Gastroesophageal sphincter (tissue), 4 donors: ENCODE results near the gene MAPK1. TPM values are rescaled to one million over a fixed set of nuclear protein-coding genes. Genes with fewer than 3 reads are reported as not detected.
A peak's percentile ranks its signal among the peaks of the same experiment; 100 is the strongest.
"Not testable (repeated sequence)": the region's sequence is repeated elsewhere in the genome, so short reads cannot be mapped to it uniquely, and the experiment has no call there.

ENCODE experiments used
- ATAC-seq: fragments of 150-250 bp; one replicate; pipeline ENCODE4 v1.9.1; 2016; ENCODE audit warnings: mild to moderate bottlenecking, moderate library complexity
- H3K27ac ChIP-seq, 4 donors: fragments of 200-600 bp; sonication (generic) in 3 of 4; 1 replicate in 3 of 4; 2 replicates in 1 of 4; pipeline ENCODE4 v1.5.1; 2016 to 2019
- H3K27me3 ChIP-seq: fragments of 200-600 bp; sonication (generic); one replicate; pipeline ENCODE4 v1.5.1; 2019
- H3K36me3 ChIP-seq, 2 donors: fragments of 200-600 bp; sonication (generic); one replicate each; pipeline ENCODE4 v1.5.1; 2019; ENCODE audit warnings: control low read depth in 1 of 2
- H3K4me1 ChIP-seq, 3 donors: fragments of 200-600 bp; sonication (generic); 1 replicate in 2 of 3; 2 replicates in 1 of 3; pipeline ENCODE4 v1.5.1; 2016 to 2019; ENCODE audit warnings: control low read depth in 2 of 3
- H3K4me3 ChIP-seq, 2 donors: fragments of 200-600 bp; sonication (generic); one replicate each; pipeline ENCODE4 v1.5.1; 2019; ENCODE audit warnings: mild to moderate bottlenecking in 1 of 2, moderate library complexity in 1 of 2
- H3K9me3 ChIP-seq, 3 donors: fragments of 200-600 bp; sonication (generic); one replicate each; pipeline ENCODE4 v1.5.1; 2017 to 2019; ENCODE audit warnings: control low read depth in 2 of 3
- EP300 ChIP-seq: sonication (generic); formaldehyde crosslinking; IDR thresholded peaks from one replicate; pipeline ENCODE4 v1.6.1; 2017; ENCODE audit warnings: antibody characterized with exemption, mild to moderate bottlenecking
- POLR2A ChIP-seq, 2 donors: fragments of 450-650 bp; IDR thresholded peaks; one replicate each; pipeline ENCODE4 v1.6.1; 2017; ENCODE audit warnings: antibody characterized with exemption in 2 of 2, mild to moderate bottlenecking in 2 of 2, moderate library complexity in 1 of 2
- POLR2AphosphoS5 ChIP-seq: sonication (generic); formaldehyde crosslinking; IDR thresholded peaks from one replicate; pipeline ENCODE4 v1.6.1; 2017; ENCODE audit warnings: antibody characterized with exemption
- WGBS, 2 donors: methylation state at CpG; one replicate each; pipeline ENCODE4 v1.1.5; 2018; ENCODE audit warnings: low coverage in 1 of 2; 5-methylcytosine and 5-hydroxymethylcytosine counted together
- total RNA-seq, 4 donors: library from RNA; depleted of rRNA; stranded (reverse); fragments of >200 nt; gene quantifications; one replicate each; pipeline ENCODE4 v1.1.0, GENCODE V29; 2016
- TF ChIP-seq, protein P1 (sequence below), 4 experiments: fragments of 200-600 bp in 2 of 4; fragments of 450-650 bp in 2 of 4; sonication (generic) in 1 of 4; IDR thresholded peaks; one replicate each; pipeline ENCODE4 v1.5.1; 2017 to 2019; ENCODE audit warnings: antibody characterized with exemption in 4 of 4, mild to moderate bottlenecking in 2 of 4, moderate library complexity in 2 of 4

MAPK1 gene
- total RNA-seq, 4 donors from 2014 or later: 40.3 to 70.8 (median 57.4) TPM

DNA sequence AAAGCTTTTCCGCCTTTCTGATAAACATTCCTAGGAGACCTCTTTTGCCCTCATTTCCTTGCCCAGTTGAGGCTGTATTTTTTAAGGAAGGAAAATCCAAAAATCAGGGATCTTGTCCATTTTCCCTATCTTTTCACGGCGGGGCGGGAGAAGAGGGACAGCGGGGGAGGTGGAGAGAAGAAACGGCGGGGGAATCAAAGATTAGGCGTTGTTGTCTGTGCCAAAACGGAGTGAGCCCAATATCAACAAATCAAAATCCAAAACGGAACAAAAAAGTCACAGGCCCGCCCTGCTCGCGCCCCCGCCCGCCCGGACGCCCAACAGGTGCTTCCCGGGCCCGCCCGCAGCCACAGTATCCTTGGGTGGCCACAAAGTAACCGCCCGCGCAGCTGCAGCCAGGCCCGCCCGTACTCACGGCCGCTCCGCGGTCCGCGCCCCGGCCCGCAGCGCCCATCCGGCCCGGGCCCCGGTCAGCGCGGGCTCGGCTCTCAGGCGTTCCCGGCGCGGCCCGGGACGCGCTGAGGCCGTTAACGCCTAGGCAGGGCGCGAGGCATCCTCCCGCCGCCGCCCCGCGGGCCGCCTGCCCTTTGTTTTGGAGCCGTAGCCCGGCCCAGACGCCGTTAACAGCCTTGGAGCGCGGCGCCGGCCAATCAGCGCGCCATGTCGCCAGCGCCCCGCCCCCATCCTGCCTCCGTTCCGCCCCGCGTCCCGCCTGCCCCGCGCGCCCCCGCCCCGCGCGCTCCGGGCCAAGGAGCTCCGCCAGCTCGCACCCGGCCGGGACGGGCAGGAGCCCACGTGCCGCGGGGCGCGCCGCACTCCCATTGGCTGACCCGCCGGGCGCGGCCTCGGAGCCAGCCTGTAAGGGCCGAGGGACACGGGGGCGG is 132.0 kb downstream of the MAPK1 start, which contains the start of gene YPEL1:
Gene YPEL1 (minus strand): TSS at position 595 of the 884 bp plus-strand sequence. CDS start 25,050 bp downstream, outside the sequence.
- ATAC-seq: peak; percentile 98
- WGBS, 2 donors: 0 to 2% methylated on average over 7 to 20 of the region's 102 CpGs

DNA sequence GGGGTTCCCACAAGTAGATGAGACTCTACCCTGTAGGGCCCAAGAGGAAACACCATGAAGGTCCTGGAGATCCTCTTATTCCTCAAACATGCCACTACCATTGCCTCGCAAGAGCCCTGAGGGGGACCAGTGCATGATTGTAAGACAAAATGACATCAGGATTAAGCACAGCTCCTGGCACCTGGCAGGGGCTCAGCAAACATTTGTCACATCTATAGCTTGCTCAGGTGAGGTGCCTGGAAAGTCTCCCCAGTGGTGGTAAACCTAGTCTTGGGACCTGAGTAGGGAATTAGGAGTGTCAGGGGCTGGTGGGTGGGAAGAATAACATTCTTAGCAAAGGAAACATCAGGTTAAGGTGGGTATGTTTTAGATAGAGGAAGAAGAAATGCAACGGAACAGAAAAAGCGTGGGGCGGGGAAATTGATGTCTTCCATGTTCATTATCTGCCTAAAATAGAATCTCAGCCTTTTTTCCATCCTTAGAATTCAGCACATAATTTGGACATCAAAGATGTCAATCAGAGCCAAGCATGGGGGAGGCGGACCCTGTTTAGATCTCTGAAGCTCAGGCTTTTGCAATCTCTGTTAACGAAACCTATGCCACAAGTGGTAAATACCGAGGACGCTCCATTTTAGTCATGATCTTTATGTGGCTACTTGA is 132.8 kb downstream of the MAPK1 start:
- H3K36me3 ChIP-seq: no peaks in the 10 kb centered on the region
- no peaks in the 10 kb centered on the region for H3K27me3 ChIP-seq
- H3K27ac ChIP-seq: peak overlapping the region; percentile 53 to 94 (median 86)
- WGBS, 2 donors: 17 to 20% methylated on average over 6 to 8 of the region's 8 CpGs
- TF ChIP-seq, protein P1, sequence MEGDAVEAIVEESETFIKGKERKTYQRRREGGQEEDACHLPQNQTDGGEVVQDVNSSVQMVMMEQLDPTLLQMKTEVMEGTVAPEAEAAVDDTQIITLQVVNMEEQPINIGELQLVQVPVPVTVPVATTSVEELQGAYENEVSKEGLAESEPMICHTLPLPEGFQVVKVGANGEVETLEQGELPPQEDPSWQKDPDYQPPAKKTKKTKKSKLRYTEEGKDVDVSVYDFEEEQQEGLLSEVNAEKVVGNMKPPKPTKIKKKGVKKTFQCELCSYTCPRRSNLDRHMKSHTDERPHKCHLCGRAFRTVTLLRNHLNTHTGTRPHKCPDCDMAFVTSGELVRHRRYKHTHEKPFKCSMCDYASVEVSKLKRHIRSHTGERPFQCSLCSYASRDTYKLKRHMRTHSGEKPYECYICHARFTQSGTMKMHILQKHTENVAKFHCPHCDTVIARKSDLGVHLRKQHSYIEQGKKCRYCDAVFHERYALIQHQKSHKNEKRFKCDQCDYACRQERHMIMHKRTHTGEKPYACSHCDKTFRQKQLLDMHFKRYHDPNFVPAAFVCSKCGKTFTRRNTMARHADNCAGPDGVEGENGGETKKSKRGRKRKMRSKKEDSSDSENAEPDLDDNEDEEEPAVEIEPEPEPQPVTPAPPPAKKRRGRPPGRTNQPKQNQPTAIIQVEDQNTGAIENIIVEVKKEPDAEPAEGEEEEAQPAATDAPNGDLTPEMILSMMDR (IDR thresholded peaks at IDR 0.05): no peak
- no peak for TF ChIP-seq POLR2AphosphoS5
- no peak for TF ChIP-seq EP300
- no peak for TF ChIP-seq POLR2A (IDR thresholded peaks at IDR 0.05)
- peaks cover 0 to 24% (median 4%) of the 10 kb centered on the region in 3 donors for H3K4me1 ChIP-seq
- peak overlapping the region; percentile 53 to 70 for H3K4me3 ChIP-seq
- no peaks in the 10 kb centered on the region for H3K9me3 ChIP-seq
- ATAC-seq: no peak

More for the DNA sequence above, 132.0 kb downstream of the MAPK1 start, which contains the start of gene YPEL1:
- Histone ChIP-seq H3K4me3 (peak within 1 kb of the TSS; percentile 53 to 70), H3K9me3 (no peaks in the 10 kb centered on the region), H3K27me3 (no peaks in the 10 kb centered on the region), H3K27ac (peak within 1 kb of the TSS; percentile 53 to 94 (median 86)), H3K4me1 (peaks cover 0 to 24% (median 4%) of the 10 kb centered on the region in 3 donors), H3K36me3 (no peaks in the 10 kb centered on the region)
- TF ChIP-seq POLR2AphosphoS5 (peak; percentile 87), EP300 (no peak), POLR2A (IDR thresholded peaks at IDR 0.05) (peak; percentile 82 to 97)
- TF ChIP-seq, protein P1 (IDR thresholded peaks at IDR 0.05): peak in 2 of 4 experiments; percentile 12 to 21

DNA sequence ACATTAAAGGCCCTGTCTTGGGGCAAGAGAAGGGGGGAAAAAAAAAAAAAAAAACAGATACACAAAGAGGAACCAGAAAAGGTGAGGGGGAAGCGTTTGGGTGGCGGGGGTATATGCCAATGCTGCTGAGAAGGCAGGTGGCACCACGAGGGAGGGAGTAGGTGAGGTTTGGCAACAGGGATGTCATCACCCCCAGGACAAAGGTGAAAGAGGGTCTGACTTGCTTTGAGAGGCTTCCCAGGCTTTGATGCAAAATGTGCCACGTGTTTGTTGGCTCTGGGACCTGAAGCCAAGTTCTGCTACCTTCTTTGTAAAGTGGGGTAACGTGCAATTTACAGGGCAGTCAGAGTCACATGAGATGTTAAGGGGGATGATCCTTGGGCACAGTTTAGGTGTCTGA is 135.9 kb downstream of the MAPK1 start:
- no peak overlapping the region for H3K27ac ChIP-seq
- WGBS, 2 donors: 85 to 94% methylated on average over 2 to 5 of the region's 5 CpGs
- no peaks in the 10 kb centered on the region for H3K27me3 ChIP-seq

DNA sequence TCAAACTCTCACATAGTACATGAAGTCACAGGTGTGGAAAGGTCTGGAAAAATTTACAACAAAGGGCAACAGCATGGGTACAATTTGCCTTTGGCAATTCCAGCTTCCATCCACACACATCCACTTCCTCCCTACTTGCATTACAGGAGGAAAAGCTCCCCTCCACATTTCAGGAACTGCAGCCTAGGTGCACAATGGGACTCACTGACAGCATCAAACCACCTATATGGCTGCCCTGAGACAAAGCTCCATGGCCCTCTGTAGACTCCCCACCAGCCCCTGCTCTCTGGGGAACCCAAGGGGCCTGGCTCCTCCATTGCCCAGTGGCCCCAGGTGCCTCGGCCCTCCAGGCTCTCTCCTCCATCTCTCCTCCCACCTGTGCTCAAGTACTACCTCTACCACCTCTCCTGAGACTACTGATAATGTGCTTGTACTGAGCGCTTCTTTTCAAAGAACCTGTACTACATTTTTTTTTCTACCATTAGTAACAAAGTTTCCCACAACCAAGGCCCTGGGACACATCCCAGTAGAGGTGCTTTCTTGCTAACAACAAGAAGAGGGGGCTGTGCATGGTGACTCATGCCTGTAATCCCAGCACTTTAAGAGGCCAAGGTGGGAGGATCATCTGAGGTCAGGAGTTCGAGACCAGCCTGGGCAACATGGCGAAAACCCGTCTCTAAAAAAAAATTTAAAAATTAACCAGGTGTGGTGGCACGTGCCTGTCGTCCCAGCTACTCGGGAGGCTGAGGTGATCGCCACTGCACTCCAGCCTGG is 136.7 kb downstream of the MAPK1 start:
- no peak for ATAC-seq
- no peak for TF ChIP-seq POLR2A (IDR thresholded peaks at IDR 0.05)
- TF ChIP-seq POLR2AphosphoS5: no peak
- TF ChIP-seq, protein P1 (IDR thresholded peaks at IDR 0.05): no peak
- no peak for TF ChIP-seq EP300
- 86 to 95% methylated on average over 2 to 9 of the region's 9 CpGs for WGBS, 2 donors
- Histone ChIP-seq H3K4me3 (no peak overlapping the region), H3K4me1 (peaks cover 0 to 17% (median 4%) of the 10 kb centered on the region in 3 donors), H3K36me3 (peaks cover 0 to 10% of the 10 kb centered on the region in 2 donors), H3K27ac (no peak overlapping the region), H3K9me3 (no peaks in the 10 kb centered on the region), H3K27me3 (no peaks in the 10 kb centered on the region)

More for the DNA sequence above, 135.9 kb downstream of the MAPK1 start:
- H3K4me1 ChIP-seq: peaks cover 0 to 23% (median 4%) of the 10 kb centered on the region in 3 donors
- no peaks in the 10 kb centered on the region for H3K9me3 ChIP-seq
- TF ChIP-seq EP300 (no peak), POLR2AphosphoS5 (no peak), POLR2A (IDR thresholded peaks at IDR 0.05) (no peak)
- TF ChIP-seq, protein P1 (IDR thresholded peaks at IDR 0.05): no peak
- no peak overlapping the region for H3K4me3 ChIP-seq
- no peak for ATAC-seq
- H3K36me3 ChIP-seq: peaks cover 0 to 10% of the 10 kb centered on the region in 2 donors

DNA sequence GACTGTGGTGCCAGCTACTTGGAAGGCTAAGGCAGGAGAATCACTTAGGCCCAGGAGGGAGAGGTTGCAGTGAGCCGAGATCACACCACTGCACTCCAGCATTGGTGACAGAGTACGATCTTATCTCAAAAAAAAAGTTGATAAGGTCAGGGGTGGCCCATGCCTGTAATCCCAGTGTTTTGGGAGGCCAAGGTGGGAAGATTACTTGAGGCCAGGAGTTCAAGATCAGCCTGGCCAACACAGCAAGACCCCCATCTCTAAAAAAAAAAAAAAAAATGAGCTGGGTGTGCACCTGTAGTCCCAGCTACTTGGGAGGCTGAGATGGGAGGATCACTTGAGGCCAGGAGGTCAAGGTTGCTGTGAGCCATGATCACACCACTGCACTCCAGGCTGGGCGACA is 138.3 kb downstream of the MAPK1 start:
- H3K4me1 ChIP-seq, H3K27me3 ChIP-seq, ATAC-seq, H3K4me3 ChIP-seq, H3K9me3 ChIP-seq, H3K36me3 ChIP-seq, H3K27ac ChIP-seq: not testable (repeated sequence)
- 93 to 100% methylated on average over 1 to 3 of the region's 3 CpGs for WGBS, 2 donors
